ENCODE results near the gene LRRC8E.

The LRRC8E gene

GRCh38 chr19:7849631-7849999 is 38.7 kb upstream of the LRRC8E start:
- no peak overlapping the region for H3K4me3 ChIP-seq (ENCODE audit: low read length, poor library complexity, severe bottlenecking)
- no peak overlapping the region for H3K4me2 ChIP-seq (ENCODE audit: low read depth, low read length, poor library complexity, severe bottlenecking)
- no peak overlapping the region for H3K9ac ChIP-seq (ENCODE audit: low read depth, low read length, poor library complexity, severe bottlenecking)
- no peaks in the 10 kb centered on the region for H3K27me3 ChIP-seq (ENCODE audit: insufficient read depth, low read length, poor library complexity, severe bottlenecking)
- no peaks in the 10 kb centered on the region for H3F3A ChIP-seq (ENCODE audit: low read depth)
- H3K9me2 ChIP-seq (replicated peaks; ENCODE audit: low read depth, low read length) = no peaks in the 10 kb centered on the region
- no peak overlapping the region for H2AFZ ChIP-seq (ENCODE audit: low read length)
- H3K9me3 ChIP-seq (ENCODE audit: insufficient read depth, low read depth, low read length) = no peaks in the 10 kb centered on the region
- TF ChIP-seq EZH2phosphoT487 (IDR thresholded peaks at IDR 0.05; ENCODE audit: borderline replicate concordance) = no peak
- H3K36me3 ChIP-seq (ENCODE audit: insufficient read depth, low read length) = no peaks in the 10 kb centered on the region
- H3K79me2 ChIP-seq (ENCODE audit: insufficient read depth, low read length) = no peaks in the 10 kb centered on the region
- no peaks in the 10 kb centered on the region for H4K20me1 ChIP-seq (ENCODE audit: insufficient read depth, low read length, poor library complexity, severe bottlenecking)
- no peaks in the 10 kb centered on the region for H3K4me1 ChIP-seq (ENCODE audit: insufficient read depth, low read length, poor library complexity, severe bottlenecking)

- Histone ChIP-seq H3K9me3 (ENCODE audit: insufficient read depth, low read depth, low read length) (no peaks in the 10 kb centered on the region), H4K20me1 (ENCODE audit: insufficient read depth, low read length, poor library complexity, severe bottlenecking) (no peaks in the 10 kb centered on the region), H3K4me1 (ENCODE audit: insufficient read depth, low read length, poor library complexity, severe bottlenecking) (no peaks in the 10 kb centered on the region), H3K79me2 (ENCODE audit: insufficient read depth, low read length) (no peaks in the 10 kb centered on the region), H3K36me3 (ENCODE audit: insufficient read depth, low read length) (no peaks in the 10 kb centered on the region), H3K27me3 (ENCODE audit: insufficient read depth, low read length, poor library complexity, severe bottlenecking) (no peaks in the 10 kb centered on the region), H3F3A (ENCODE audit: low read depth) (no peaks in the 10 kb centered on the region), H3K4me2 (ENCODE audit: low read depth, low read length, poor library complexity, severe bottlenecking) (no peak overlapping the region), H2AFZ (ENCODE audit: low read length) (no peak overlapping the region), H3K9ac (ENCODE audit: low read depth, low read length, poor library complexity, severe bottlenecking) (no peak overlapping the region), H3K9me2 (replicated peaks; ENCODE audit: low read depth, low read length) (no peaks in the 10 kb centered on the region), H3K4me3 (ENCODE audit: low read length, poor library complexity, severe bottlenecking) (no peak overlapping the region)
- TF ChIP-seq CTCF (conservative IDR thresholded peaks at IDR 0.05; ENCODE audit: low read length) (no peak), EZH2phosphoT487 (IDR thresholded peaks at IDR 0.05; ENCODE audit: borderline replicate concordance) (no peak)
Measured at GRCh38 chr19:7850000-7850813, 38.1 kb upstream of the LRRC8E start.

- H3F3A ChIP-seq (ENCODE audit: low read depth) = no peaks in the 10 kb centered on the region
- no peaks in the 10 kb centered on the region for H3K27me3 ChIP-seq (ENCODE audit: insufficient read depth, low read length, poor library complexity, severe bottlenecking)
- H3K9me2 ChIP-seq (replicated peaks; ENCODE audit: low read depth, low read length) = no peaks in the 10 kb centered on the region
- no peak overlapping the region for H3K9ac ChIP-seq (ENCODE audit: low read depth, low read length, poor library complexity, severe bottlenecking)
- H3K36me3 ChIP-seq (ENCODE audit: insufficient read depth, low read length) = no peaks in the 10 kb centered on the region
- no peak overlapping the region for H3K4me2 ChIP-seq (ENCODE audit: low read depth, low read length, poor library complexity, severe bottlenecking)
- H3K79me2 ChIP-seq (ENCODE audit: insufficient read depth, low read length) = no peaks in the 10 kb centered on the region
- no peaks in the 10 kb centered on the region for H4K20me1 ChIP-seq (ENCODE audit: insufficient read depth, low read length, poor library complexity, severe bottlenecking)
- no peaks in the 10 kb centered on the region for H3K9me3 ChIP-seq (ENCODE audit: insufficient read depth, low read depth, low read length)
- no peak for TF ChIP-seq CTCF (conservative IDR thresholded peaks at IDR 0.05; ENCODE audit: low read length)
- no peak for TF ChIP-seq EZH2phosphoT487 (IDR thresholded peaks at IDR 0.05; ENCODE audit: borderline replicate concordance)
- no peak overlapping the region for H2AFZ ChIP-seq (ENCODE audit: low read length)
- H3K4me3 ChIP-seq (ENCODE audit: low read length, poor library complexity, severe bottlenecking) = no peak overlapping the region
- H3K4me1 ChIP-seq (ENCODE audit: insufficient read depth, low read length, poor library complexity, severe bottlenecking) = no peaks in the 10 kb centered on the region
Measured at GRCh38 chr19:7850945-7851622, 37.2 kb upstream of the LRRC8E start.
